Endothelial cell of umbilical vein (primary cell): ENCODE data around the gene ZMIZ1. TPM values are rescaled to one million over a fixed set of nuclear protein-coding genes. Genes with fewer than 3 reads are reported as not detected.

Source experiments
- BruUV-seq: library from RNA; stranded (reverse); fragments of 400-500 nt; replicated peaks from 2 replicates; lab custom pipeline; 2021; lab: Mats Ljungman, UMichigan
- CTCF ChIA-PET: fragments of 300-600, 350-600 bp; sonication (Branson Sonifier 250); formaldehyde crosslinking; loops from one replicate; lab custom pipeline; 2021; ENCODE audit warnings: antibody characterized with exemption, inconsistent platforms; lab: Charles Lee
- POLR2A ChIA-PET: fragments of 300-600, 350-600 bp; sonication (Branson Sonifier 250); formaldehyde crosslinking; loops from one replicate; lab custom pipeline; 2021; ENCODE audit warnings: antibody characterized with exemption, inconsistent platforms; lab: Charles Lee
- DNase-seq: peaks from one replicate; pipeline ENCODE4 v3.0.0-alpha.2; 2011; ENCODE audit warnings: low read depth, low spot score
- FAIRE-seq: peaks from 2 replicates; lab custom pipeline; 2011; peaks lifted over from hg19 to GRCh38; lab: Jason Lieb, UNC
- H2AFZ ChIP-seq: 2 replicates; pipeline ENCODE4 v1.6.0; 2012; ENCODE audit warnings: low read depth, low read length, control low read depth, inconsistent platforms
- H3K27ac ChIP-seq: 2 replicates; pipeline ENCODE4 v1.5.1; 2011; ENCODE audit warnings: low read depth, mild to moderate bottlenecking, control low read depth, low read length, moderate library complexity; ENCODE audit not compliant: insufficient read depth
- H3K27me3 ChIP-seq, 2 experiments: 2 replicates each; pipeline versions ENCODE4 v1.6.0 to v1.6.1; 2011; ENCODE audit warnings: low read length in 2 of 2, mixed read lengths in 1 of 2; ENCODE audit not compliant: control insufficient read depth in 2 of 2, insufficient read depth in 2 of 2
- H3K36me3 ChIP-seq, 2 experiments: 2 replicates in 1 of 2; 3 replicates in 1 of 2; pipeline ENCODE4 v1.5.1; 2011; ENCODE audit warnings: low read length in 2 of 2, mild to moderate bottlenecking in 1 of 2, moderate library complexity in 1 of 2; ENCODE audit not compliant: control insufficient read depth in 2 of 2, insufficient read depth in 2 of 2; ENCODE audit errors: extremely low read depth in 1 of 2
- H3K4me1 ChIP-seq: 3 replicates; pipeline ENCODE4 v1.5.1; 2011; ENCODE audit warnings: mild to moderate bottlenecking, low read length; ENCODE audit not compliant: control insufficient read depth, insufficient read depth; ENCODE audit errors: extremely low read depth
- H3K4me2 ChIP-seq: 2 replicates; pipeline ENCODE4 v1.6.1; 2011; ENCODE audit warnings: low read length, control low read depth, mixed read lengths; ENCODE audit not compliant: insufficient read depth
- H3K4me3 ChIP-seq, 3 experiments: fragments of 200-600 bp in 1 of 3; sonication (generic), shearing (Covaris generic) in 1 of 3; replicated peaks in 1 of 3; 2 replicates each; pipeline ENCODE4 v1.5.1; 2011 to 2016; ENCODE audit warnings: control low read depth in 3 of 3, low read length in 3 of 3, mild to moderate bottlenecking in 2 of 3, inconsistent platforms in 1 of 3, low read depth in 1 of 3, moderate library complexity in 1 of 3; ENCODE audit not compliant: insufficient read depth in 1 of 3
- H3K79me2 ChIP-seq: 2 replicates; pipeline ENCODE4 v1.6.0; 2012; ENCODE audit warnings: low read length, inconsistent platforms; ENCODE audit not compliant: control insufficient read depth, insufficient read depth
- H3K9ac ChIP-seq: replicated peaks from 2 replicates; pipeline ENCODE3; 2011; ENCODE audit warnings: low read length, control low read depth; ENCODE audit not compliant: insufficient read depth; ENCODE audit errors: extremely low read depth
- H3K9me1 ChIP-seq: replicated peaks from 3 replicates; pipeline ENCODE4 v1.6.0; 2011; ENCODE audit warnings: mild to moderate bottlenecking, low read length; ENCODE audit not compliant: control insufficient read depth, insufficient read depth; ENCODE audit errors: extremely low read depth
- H3K9me3 ChIP-seq: replicated peaks from 2 replicates; pipeline ENCODE4 v1.5.1; 2012; ENCODE audit warnings: low read length, inconsistent platforms; ENCODE audit not compliant: control insufficient read depth, insufficient read depth
- H4K20me1 ChIP-seq: replicated peaks from 2 replicates; pipeline ENCODE3; 2011; ENCODE audit warnings: mild to moderate bottlenecking, low read length; ENCODE audit not compliant: control insufficient read depth, insufficient read depth; ENCODE audit errors: extremely low read depth
- CTCF ChIP-seq, 2 donors: IDR thresholded peaks; 1 replicate in 1 of 2; 2 replicates in 1 of 2; pipeline ENCODE4 v1.5.1; 2011; ENCODE audit warnings: low read length in 2 of 2, mild to moderate bottlenecking in 2 of 2, moderate library complexity in 2 of 2, control low read depth in 1 of 2, inconsistent platforms in 1 of 2, low read depth in 1 of 2; ENCODE audit not compliant: insufficient read depth in 1 of 2; ENCODE audit errors: extremely low read depth in 1 of 2
- EZH2 ChIP-seq: IDR thresholded peaks from 2 replicates; pipeline ENCODE4 v1.6.1; 2012; ENCODE audit warnings: borderline replicate concordance, low read depth, mild to moderate bottlenecking, moderate library complexity, low read length, inconsistent platforms; ENCODE audit not compliant: severe bottlenecking
- MAX ChIP-seq: IDR thresholded peaks from 2 replicates; pipeline ENCODE4 v1.6.1; 2011; ENCODE audit not compliant: insufficient read depth, insufficient read length
- MYC ChIP-seq: IDR thresholded peaks from one replicate; pipeline ENCODE4 v1.6.1; 2011; ENCODE audit warnings: mild to moderate bottlenecking, low read depth, low read length
- POLR2AphosphoS5 ChIP-seq: IDR thresholded peaks from 2 replicates; pipeline ENCODE4 v1.6.1; 2012; ENCODE audit warnings: low read depth, mild to moderate bottlenecking, control low read depth, low read length, moderate library complexity; ENCODE audit not compliant: insufficient read depth
- dilution Hi-C: fragments of 300-500 bp; cut with MboI; formaldehyde crosslinking; loops from one replicate; pipeline ENCODE4 v1.15.0; 2019; ENCODE audit warnings: low sequenced_read_pairs; ENCODE audit not compliant: extremely low pct_ligation_motif_present
- intact Hi-C: fragments of 100-400 bp; cut with micrococcal nuclease; formaldehyde crosslinking; loops from one replicate; pipeline ENCODE4 v1.10.0; 2022
- polyA plus RNA-seq, 4 experiments: library from polyadenylated mRNA; depleted of rRNA in 3 of 4; stranded (reverse) in 3 of 4; unstranded in 1 of 4; fragments of >200 nt; gene quantifications; 2 replicates each; pipeline versions ENCODE4 v1.2.1 to v1.2.3, GENCODE V29; 2011 to 2012; ENCODE audit warnings: missing spikeins in 1 of 4
- total RNA-seq: library from RNA; stranded (reverse); gene quantifications from 2 replicates; pipeline ENCODE4 v1.2.3, GENCODE V29; 2021

Gene ZMIZ1
- total and polyA plus RNA-seq, 2 donors (not counting 3 experiments of a cell fraction or from before 2014, with no cell fraction given): 12.5 to 46.7 TPM

- Histone ChIP-seq H3K9ac (no peak overlapping the region), H3K27ac (no peak overlapping the region), H3K9me1 (no peaks in the 10 kb centered on the region), H3K4me1 (peaks cover 27% of the 10 kb centered on the region), H3K9me3 (no peaks in the 10 kb centered on the region), H3K36me3 (no peaks in the 10 kb centered on the region), H2AFZ (no peak overlapping the region), H3K4me3 (no peak overlapping the region), H4K20me1 (no peaks in the 10 kb centered on the region), H3K4me2 (no peak overlapping the region), H3K27me3 (no peaks in the 10 kb centered on the region), H3K79me2 (peaks cover 95% of the 10 kb centered on the region)
- no peak for DNase-seq
- intact Hi-C loops (loop anchor here (5.0 kb wide), 1 partner anchor 624 kb away; no protein-coding TSS in a partner anchor), dilution Hi-C loops (no loop called here)
- no TSS peak for BruUV-seq
- CTCF ChIA-PET: interaction anchor here (1.4 to 2.5 kb wide), 2 partner anchors 14 to 114 kb away, joined by 4 to 12 read pairs; no protein-coding TSS in a partner anchor
- FAIRE-seq: no peak
- POLR2A ChIA-PET: no interaction called here
- TF ChIP-seq CTCF (IDR thresholded peaks at IDR 0.05; ENCODE audit: extremely low read depth in 1 of 2, insufficient read depth in 1 of 2, low read depth in 1 of 2, low read length in 2 of 2) (no peak), EZH2 (no peak), MYC (no peak), MAX (no peak), POLR2AphosphoS5 (no peak)
Measured at GRCh38 chr10:79081353-79082034, 12.7 kb downstream of the ZMIZ1 start.
